Stomach (tissue), 4 donors: Measurements from ENCODE around the gene FRYL.

ENCODE experiments used
- POLR2AphosphoS5 ChIP-seq, 3 donors: sonication (generic); formaldehyde crosslinking; IDR thresholded peaks; one replicate each; pipeline ENCODE4 v1.6.1; 2016; ENCODE audit warnings: antibody characterized with exemption in 3 of 3
- TF ChIP-seq, protein P1 (sequence below), 7 experiments: fragments of 450-650 bp in 4 of 7; fragments of 200-600 bp in 3 of 7; sonication (generic) in 3 of 7; IDR thresholded peaks; one replicate each; pipeline ENCODE4 v1.5.1; 2016 to 2019; ENCODE audit warnings: antibody characterized with exemption in 7 of 7, control low read depth in 2 of 7, mild to moderate bottlenecking in 1 of 7

DNA sequence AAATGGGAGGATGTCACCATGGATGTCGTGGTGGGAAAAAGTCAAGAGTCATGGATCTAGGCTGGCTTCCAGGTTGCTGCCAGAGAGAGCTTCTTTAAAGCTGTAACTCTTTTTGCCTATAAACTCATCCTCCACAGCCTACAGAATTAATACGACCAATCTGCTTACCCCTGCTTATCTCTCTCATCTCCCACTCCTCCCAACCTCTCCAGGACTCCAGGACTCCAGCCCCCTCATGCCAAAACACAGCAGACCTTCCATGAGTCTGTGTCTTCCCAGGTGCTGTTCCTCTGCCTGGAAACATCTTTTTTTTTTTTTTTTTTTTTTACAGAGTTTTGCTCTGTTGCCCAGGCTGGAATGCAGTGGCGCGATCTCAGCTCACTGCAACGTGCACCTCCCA, 312.2 kb downstream of the FRYL start:
- TF ChIP-seq, protein P1, sequence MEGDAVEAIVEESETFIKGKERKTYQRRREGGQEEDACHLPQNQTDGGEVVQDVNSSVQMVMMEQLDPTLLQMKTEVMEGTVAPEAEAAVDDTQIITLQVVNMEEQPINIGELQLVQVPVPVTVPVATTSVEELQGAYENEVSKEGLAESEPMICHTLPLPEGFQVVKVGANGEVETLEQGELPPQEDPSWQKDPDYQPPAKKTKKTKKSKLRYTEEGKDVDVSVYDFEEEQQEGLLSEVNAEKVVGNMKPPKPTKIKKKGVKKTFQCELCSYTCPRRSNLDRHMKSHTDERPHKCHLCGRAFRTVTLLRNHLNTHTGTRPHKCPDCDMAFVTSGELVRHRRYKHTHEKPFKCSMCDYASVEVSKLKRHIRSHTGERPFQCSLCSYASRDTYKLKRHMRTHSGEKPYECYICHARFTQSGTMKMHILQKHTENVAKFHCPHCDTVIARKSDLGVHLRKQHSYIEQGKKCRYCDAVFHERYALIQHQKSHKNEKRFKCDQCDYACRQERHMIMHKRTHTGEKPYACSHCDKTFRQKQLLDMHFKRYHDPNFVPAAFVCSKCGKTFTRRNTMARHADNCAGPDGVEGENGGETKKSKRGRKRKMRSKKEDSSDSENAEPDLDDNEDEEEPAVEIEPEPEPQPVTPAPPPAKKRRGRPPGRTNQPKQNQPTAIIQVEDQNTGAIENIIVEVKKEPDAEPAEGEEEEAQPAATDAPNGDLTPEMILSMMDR (IDR thresholded peaks at IDR 0.05), result no peak
- no peak for TF ChIP-seq POLR2AphosphoS5 (IDR thresholded peaks at IDR 0.05)
